Measurements from ENCODE around the gene GMEB1. TPM values are rescaled to one million over a fixed set of nuclear protein-coding genes. Genes with fewer than 3 reads are reported as not detected.

The GMEB1 gene, protein sequence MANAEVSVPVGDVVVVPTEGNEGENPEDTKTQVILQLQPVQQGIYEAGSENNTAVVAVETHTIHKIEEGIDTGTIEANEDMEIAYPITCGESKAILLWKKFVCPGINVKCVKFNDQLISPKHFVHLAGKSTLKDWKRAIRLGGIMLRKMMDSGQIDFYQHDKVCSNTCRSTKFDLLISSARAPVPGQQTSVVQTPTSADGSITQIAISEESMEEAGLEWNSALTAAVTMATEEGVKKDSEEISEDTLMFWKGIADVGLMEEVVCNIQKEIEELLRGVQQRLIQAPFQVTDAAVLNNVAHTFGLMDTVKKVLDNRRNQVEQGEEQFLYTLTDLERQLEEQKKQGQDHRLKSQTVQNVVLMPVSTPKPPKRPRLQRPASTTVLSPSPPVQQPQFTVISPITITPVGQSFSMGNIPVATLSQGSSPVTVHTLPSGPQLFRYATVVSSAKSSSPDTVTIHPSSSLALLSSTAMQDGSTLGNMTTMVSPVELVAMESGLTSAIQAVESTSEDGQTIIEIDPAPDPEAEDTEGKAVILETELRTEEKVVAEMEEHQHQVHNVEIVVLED
- 7.7 and 8.0 TPM in 2 replicates for total RNA-seq

GRCh38 chr1:28668191-28668955 is at the start of gene GMEB1:
Gene GMEB1 (plus strand): TSS chr1:28668784. CDS start chr1:28683613, 14,829 bp downstream.

GRCh38 chr1:28642847-28643635 is 25.5 kb upstream of the GMEB1 start, which contains the start of gene TAF12:
Gene TAF12 (minus strand): TSS chr1:28643067. CDS start chr1:28622081, 20,986 bp downstream.

GRCh38 chr1:28648474-28649198 is 19.9 kb upstream of the GMEB1 start, which contains the start of gene RNU11:
Gene RNU11 (plus strand): TSS chr1:28648600.

GRCh38 chr1:28736450-28737306 is 68.1 kb downstream of the GMEB1 start, which contains the start of gene YTHDF2:
Gene YTHDF2 (plus strand): TSS chr1:28736940. CDS start chr1:28737121, 181 bp downstream.

Other genes starting within 250 kb of the GMEB1 start
- 69.4 and 70.0 TPM in 2 replicates for gene RCC1, start 162.7 kb upstream of the GMEB1 start, total RNA-seq
- gene TRNAU1AP, start 115.7 kb upstream of the GMEB1 start, total RNA-seq = 30.8 and 37.6 TPM in 2 replicates
- gene RAB42, start 76.5 kb upstream of the GMEB1 start, total RNA-seq = 1.4 and 2.1 TPM in 2 replicates
- 15.1 and 17.6 TPM in 2 replicates for gene TAF12, start 25.7 kb upstream of the GMEB1 start, total RNA-seq
- not detected in 2 replicates for gene RNU11, start 20.2 kb upstream of the GMEB1 start, total RNA-seq
- gene YTHDF2, start 68.2 kb downstream of the GMEB1 start, total RNA-seq = 63.7 and 72.8 TPM in 2 replicates
- not detected in 2 replicates for gene OPRD1, start 143.4 kb downstream of the GMEB1 start, total RNA-seq
- gene EPB41, start 245.8 kb downstream of the GMEB1 start, total RNA-seq = 13.3 and 13.4 TPM in 2 replicates

Measured in mammary microvascular endothelial cell (primary cell).